GM12878 (cell line): ENCODE measurements around the gene TUBB. TPM values are rescaled to one million over a fixed set of nuclear protein-coding genes. Genes with fewer than 3 reads are reported as not detected.

Source experiments
- BHLHE40 ChIP-seq, 2 experiments: fragments of 450-650 bp in 1 of 2; IDR thresholded peaks; 2 replicates each; pipeline ENCODE4 v1.6.1; 2011 to 2017; ENCODE audit warnings: low read depth in 2 of 2, borderline replicate concordance in 1 of 2, improper control_type of control experiment in 1 of 2, low read length in 1 of 2, mild to moderate bottlenecking in 1 of 2
- CHD1 ChIP-seq: IDR thresholded peaks from 2 replicates; pipeline ENCODE4 v1.6.1; 2012; ENCODE audit warnings: low read depth, low read length, improper control_type of control experiment
- CHD4 ChIP-seq: fragments of 200-600 bp; sonication (generic); IDR thresholded peaks from 2 replicates; pipeline ENCODE4 v1.6.1; 2016; ENCODE audit warnings: mild to moderate bottlenecking
- EP300 ChIP-seq, 2 experiments: fragments of 150-350 bp in 1 of 2; IDR thresholded peaks; 2 replicates each; pipeline ENCODE4 v1.6.1; 2011 to 2012; ENCODE audit warnings: low read depth in 2 of 2, low read length in 2 of 2, borderline replicate concordance in 1 of 2, improper control_type of control experiment in 1 of 2, inconsistent platforms in 1 of 2; ENCODE audit not compliant: control insufficient read depth in 1 of 2
- FOXK2 ChIP-seq: fragments of 450-650 bp; IDR thresholded peaks from 2 replicates; pipeline ENCODE4 v1.6.1; 2017; ENCODE audit warnings: mild to moderate bottlenecking, moderate library complexity
- FOXM1 ChIP-seq: IDR thresholded peaks from 2 replicates; pipeline ENCODE4 v1.6.1; 2012; ENCODE audit warnings: low read depth, mild to moderate bottlenecking, inconsistent platforms, low read length, moderate library complexity
- GATAD2B ChIP-seq: fragments of 450-650 bp; conservative IDR thresholded peaks from 2 replicates; pipeline ENCODE4 v1.6.1; 2017; ENCODE audit warnings: low read depth, mild to moderate bottlenecking, moderate library complexity
- HCFC1 ChIP-seq: fragments of 150-350 bp; IDR thresholded peaks from 2 replicates; pipeline ENCODE4 v1.6.1; 2014; ENCODE audit warnings: low read length
- HDGF ChIP-seq: fragments of 450-650 bp; IDR thresholded peaks from 2 replicates; pipeline ENCODE4 v1.6.1; 2016; ENCODE audit warnings: antibody characterized with exemption
- MTA3 ChIP-seq: IDR thresholded peaks from 2 replicates; pipeline ENCODE4 v1.6.1; 2012; ENCODE audit warnings: low read length, inconsistent platforms, borderline replicate concordance
- NFYA ChIP-seq: IDR thresholded peaks from 2 replicates; pipeline ENCODE4 v1.6.1; 2011; ENCODE audit warnings: low read depth, mild to moderate bottlenecking, low read length, improper control_type of control experiment, borderline replicate concordance
- PML ChIP-seq: IDR thresholded peaks from 2 replicates; pipeline ENCODE4 v1.6.1; 2012; ENCODE audit warnings: low read length, inconsistent platforms
- POLR2AphosphoS2 ChIP-seq: IDR thresholded peaks from 2 replicates; pipeline ENCODE4 v1.6.1; 2011; ENCODE audit warnings: low read depth, mild to moderate bottlenecking, low read length, improper control_type of control experiment, moderate library complexity
- RAD51 ChIP-seq: fragments of 450-650 bp; IDR thresholded peaks from 2 replicates; pipeline ENCODE4 v1.6.1; 2016; ENCODE audit warnings: moderate library complexity, mild to moderate bottlenecking, inconsistent platforms
- RBBP5 ChIP-seq: fragments of 200-600 bp; sonication (generic); conservative IDR thresholded peaks from 2 replicates; pipeline ENCODE4 v1.6.1; 2016
- RELA ChIP-seq: fragments of 450-650 bp; IDR thresholded peaks from 2 replicates; pipeline ENCODE4 v1.8.0; 2014; ENCODE audit warnings: borderline replicate concordance; ENCODE audit not compliant: partially characterized antibody
- SMAD5 ChIP-seq: IDR thresholded peaks from 2 replicates; pipeline ENCODE4 v1.6.1; 2016; ENCODE audit warnings: antibody characterized with exemption, low read depth
- SMARCA5 ChIP-seq: fragments of 450-650 bp; IDR thresholded peaks from 2 replicates; pipeline ENCODE4 v1.6.1; 2017; ENCODE audit warnings: mild to moderate bottlenecking
- SPI1 ChIP-seq: IDR thresholded peaks from 2 replicates; pipeline ENCODE4 v1.6.1; 2011; ENCODE audit warnings: low read depth, mild to moderate bottlenecking, low read length, moderate library complexity, borderline replicate concordance; ENCODE audit not compliant: insufficient read depth
- TBL1XR1 ChIP-seq: IDR thresholded peaks from 2 replicates; pipeline ENCODE4 v1.6.1; 2012; ENCODE audit warnings: low read depth, low read length, improper control_type of control experiment
- ZNF217 ChIP-seq: fragments of 450-650 bp; IDR thresholded peaks from 2 replicates; pipeline ENCODE4 v1.6.1; 2017; ENCODE audit warnings: antibody characterized with exemption, mild to moderate bottlenecking
- polyA plus RNA-seq, 11 experiments: library from polyadenylated mRNA; depleted of rRNA in 4 of 11; unstranded in 6 of 11; stranded (reverse) in 5 of 11; fragments of >200 nt; fragmentation: Nextera tagmentation in 4 of 11; fragmentation: Illumina TruSeq in 1 of 11; extraction: Ambion mirVana in 4 of 11; extraction: Trizol in 1 of 11; gene quantifications; 1 replicate in 1 of 11; 2 replicates in 10 of 11; pipeline versions ENCODE4 v1.2.1 to v1.2.3, GENCODE V29; 2011 to 2016; ENCODE audit warnings: inconsistent platforms in 2 of 11, missing spikeins in 2 of 11, low read depth in 1 of 11
- total RNA-seq, 4 experiments: library from RNA; depleted of rRNA in 3 of 4; stranded (reverse); fragments of >200 nt in 3 of 4; fragmentation: Illumina TruSeq in 1 of 4; extraction: Trizol in 1 of 4; gene quantifications; 2 replicates each; pipeline versions ENCODE4 v1.2.1 to v1.2.3, GENCODE V29; 2013 to 2021
- TF ChIP-seq, protein P1 (sequence below): fragments of 450-650 bp; IDR thresholded peaks from 2 replicates; pipeline ENCODE4 v1.6.1; 2014; ENCODE audit warnings: mild to moderate bottlenecking
- TF ChIP-seq, protein P2 (sequence below): IDR thresholded peaks from 2 replicates; pipeline ENCODE4 v1.6.1; 2012; ENCODE audit warnings: mild to moderate bottlenecking, low read depth, low read length
- TF ChIP-seq, protein P3 (sequence below): fragments of 450-650 bp; IDR thresholded peaks from 2 replicates; pipeline ENCODE4 v1.6.1; 2016; ENCODE audit warnings: mild to moderate bottlenecking
- TF ChIP-seq, protein P4 (sequence below): IDR thresholded peaks from 2 replicates; pipeline ENCODE4 v1.6.1; 2011; ENCODE audit warnings: low read depth, low read length, improper control_type of control experiment, borderline replicate concordance

The TUBB gene
- total and polyA plus RNA-seq, 10 of the 15 experiments (the other 5 are each of a cell fraction or from before 2014, with no cell fraction given) = 1,039 to 3,052 (median 1,656) TPM

DNA sequence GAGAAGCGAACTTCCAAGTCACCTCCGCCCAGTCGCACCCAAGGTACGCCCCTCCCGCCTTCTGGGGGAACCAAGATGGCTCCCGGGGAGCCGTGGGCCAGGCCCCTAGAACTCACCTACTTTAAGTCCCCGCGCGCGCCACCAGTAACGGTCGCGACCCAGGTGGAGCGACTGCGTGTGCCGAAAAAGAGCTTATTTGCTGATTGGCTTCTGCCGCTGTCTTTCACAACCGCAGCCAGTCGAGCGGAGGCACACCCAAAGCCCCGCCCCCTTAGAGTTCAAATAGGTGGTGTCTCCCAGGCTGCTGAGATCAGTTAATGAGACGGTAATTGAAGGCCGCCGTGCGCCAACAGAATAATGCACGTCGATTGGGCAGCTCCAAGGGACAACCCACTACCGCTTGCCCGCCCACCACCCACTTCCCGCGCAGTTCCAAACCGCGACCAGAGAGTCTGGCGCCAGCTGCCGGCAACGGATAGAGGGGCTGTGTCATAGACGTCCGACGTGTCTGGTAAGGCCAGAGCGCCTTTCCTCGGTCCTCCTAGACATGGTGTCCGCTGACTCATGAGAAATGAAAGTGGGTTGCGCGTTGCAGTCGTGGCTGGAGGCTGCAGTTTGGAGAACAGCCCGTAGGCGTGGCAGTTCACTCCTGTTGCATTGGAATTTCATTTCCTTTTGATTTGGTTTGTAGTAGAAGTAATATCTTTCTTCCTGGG is 2.9 kb upstream of the TUBB start, which contains the start of gene MDC1 (continued):
- TF ChIP-seq POLR2AphosphoS2 (peak; percentile 71), RELA (no peak), ZNF217 (no peak), PML (no peak), RBBP5 (no peak), HCFC1 (peak; percentile 77), CHD1 (peak; percentile 86; the same call in 1 of the 2 replicates), EP300 (IDR thresholded peaks at IDR 0.05; ENCODE audit: borderline replicate concordance in 1 of 2, control insufficient read depth in 1 of 2, low read depth in 2 of 2, low read length in 2 of 2) (peak; percentile 39 to 52; a peak in 1 of 4 replicates), MTA3 (no peak), GATAD2B (peak; percentile 57; the same call in 1 of the 2 replicates), SPI1 (peak; percentile 37; the same call in 1 of the 2 replicates), SMAD5 (peak; percentile 52), FOXM1 (no peak), RAD51 (peak; percentile 34; the same call in 1 of the 2 replicates), HDGF (no peak), BHLHE40 (IDR thresholded peaks at IDR 0.05; ENCODE audit: borderline replicate concordance in 1 of 2, low read depth in 2 of 2, low read length in 1 of 2) (peak; percentile 50 to 87), SMARCA5 (peak; percentile 20; the same call in 1 of the 2 replicates), CHD4 (no peak), FOXK2 (peak; percentile 57; the same call in 1 of the 2 replicates), TBL1XR1 (peak; percentile 51; the same call in 1 of the 2 replicates), NFYA (peak; percentile 37)
- TF ChIP-seq, protein P1, sequence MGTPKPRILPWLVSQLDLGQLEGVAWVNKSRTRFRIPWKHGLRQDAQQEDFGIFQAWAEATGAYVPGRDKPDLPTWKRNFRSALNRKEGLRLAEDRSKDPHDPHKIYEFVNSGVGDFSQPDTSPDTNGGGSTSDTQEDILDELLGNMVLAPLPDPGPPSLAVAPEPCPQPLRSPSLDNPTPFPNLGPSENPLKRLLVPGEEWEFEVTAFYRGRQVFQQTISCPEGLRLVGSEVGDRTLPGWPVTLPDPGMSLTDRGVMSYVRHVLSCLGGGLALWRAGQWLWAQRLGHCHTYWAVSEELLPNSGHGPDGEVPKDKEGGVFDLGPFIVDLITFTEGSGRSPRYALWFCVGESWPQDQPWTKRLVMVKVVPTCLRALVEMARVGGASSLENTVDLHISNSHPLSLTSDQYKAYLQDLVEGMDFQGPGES = peak; percentile 81
- TF ChIP-seq, protein P2, sequence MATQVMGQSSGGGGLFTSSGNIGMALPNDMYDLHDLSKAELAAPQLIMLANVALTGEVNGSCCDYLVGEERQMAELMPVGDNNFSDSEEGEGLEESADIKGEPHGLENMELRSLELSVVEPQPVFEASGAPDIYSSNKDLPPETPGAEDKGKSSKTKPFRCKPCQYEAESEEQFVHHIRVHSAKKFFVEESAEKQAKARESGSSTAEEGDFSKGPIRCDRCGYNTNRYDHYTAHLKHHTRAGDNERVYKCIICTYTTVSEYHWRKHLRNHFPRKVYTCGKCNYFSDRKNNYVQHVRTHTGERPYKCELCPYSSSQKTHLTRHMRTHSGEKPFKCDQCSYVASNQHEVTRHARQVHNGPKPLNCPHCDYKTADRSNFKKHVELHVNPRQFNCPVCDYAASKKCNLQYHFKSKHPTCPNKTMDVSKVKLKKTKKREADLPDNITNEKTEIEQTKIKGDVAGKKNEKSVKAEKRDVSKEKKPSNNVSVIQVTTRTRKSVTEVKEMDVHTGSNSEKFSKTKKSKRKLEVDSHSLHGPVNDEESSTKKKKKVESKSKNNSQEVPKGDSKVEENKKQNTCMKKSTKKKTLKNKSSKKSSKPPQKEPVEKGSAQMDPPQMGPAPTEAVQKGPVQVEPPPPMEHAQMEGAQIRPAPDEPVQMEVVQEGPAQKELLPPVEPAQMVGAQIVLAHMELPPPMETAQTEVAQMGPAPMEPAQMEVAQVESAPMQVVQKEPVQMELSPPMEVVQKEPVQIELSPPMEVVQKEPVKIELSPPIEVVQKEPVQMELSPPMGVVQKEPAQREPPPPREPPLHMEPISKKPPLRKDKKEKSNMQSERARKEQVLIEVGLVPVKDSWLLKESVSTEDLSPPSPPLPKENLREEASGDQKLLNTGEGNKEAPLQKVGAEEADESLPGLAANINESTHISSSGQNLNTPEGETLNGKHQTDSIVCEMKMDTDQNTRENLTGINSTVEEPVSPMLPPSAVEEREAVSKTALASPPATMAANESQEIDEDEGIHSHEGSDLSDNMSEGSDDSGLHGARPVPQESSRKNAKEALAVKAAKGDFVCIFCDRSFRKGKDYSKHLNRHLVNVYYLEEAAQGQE = no peak
- TF ChIP-seq, protein P3, sequence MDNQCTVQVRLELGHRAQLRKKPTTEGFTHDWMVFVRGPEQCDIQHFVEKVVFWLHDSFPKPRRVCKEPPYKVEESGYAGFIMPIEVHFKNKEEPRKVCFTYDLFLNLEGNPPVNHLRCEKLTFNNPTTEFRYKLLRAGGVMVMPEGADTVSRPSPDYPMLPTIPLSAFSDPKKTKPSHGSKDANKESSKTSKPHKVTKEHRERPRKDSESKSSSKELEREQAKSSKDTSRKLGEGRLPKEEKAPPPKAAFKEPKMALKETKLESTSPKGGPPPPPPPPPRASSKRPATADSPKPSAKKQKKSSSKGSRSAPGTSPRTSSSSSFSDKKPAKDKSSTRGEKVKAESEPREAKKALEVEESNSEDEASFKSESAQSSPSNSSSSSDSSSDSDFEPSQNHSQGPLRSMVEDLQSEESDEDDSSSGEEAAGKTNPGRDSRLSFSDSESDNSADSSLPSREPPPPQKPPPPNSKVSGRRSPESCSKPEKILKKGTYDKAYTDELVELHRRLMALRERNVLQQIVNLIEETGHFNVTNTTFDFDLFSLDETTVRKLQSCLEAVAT = no peak; the same call in 1 of the 2 replicates
- TF ChIP-seq, protein P4, sequence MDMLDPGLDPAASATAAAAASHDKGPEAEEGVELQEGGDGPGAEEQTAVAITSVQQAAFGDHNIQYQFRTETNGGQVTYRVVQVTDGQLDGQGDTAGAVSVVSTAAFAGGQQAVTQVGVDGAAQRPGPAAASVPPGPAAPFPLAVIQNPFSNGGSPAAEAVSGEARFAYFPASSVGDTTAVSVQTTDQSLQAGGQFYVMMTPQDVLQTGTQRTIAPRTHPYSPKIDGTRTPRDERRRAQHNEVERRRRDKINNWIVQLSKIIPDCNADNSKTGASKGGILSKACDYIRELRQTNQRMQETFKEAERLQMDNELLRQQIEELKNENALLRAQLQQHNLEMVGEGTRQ = no peak
